Fibroblast of skin of back (primary cell): ENCODE measurements around the gene GON4L.
"Not testable (repeated sequence)": the region's sequence is repeated elsewhere in the genome, so short reads cannot be mapped to it uniquely, and the experiment has no call there.

Experiments used
- DNase-seq: peaks from one replicate; pipeline ENCODE4 v3.0.0-alpha.2; 2013

GON4L gene

DNA sequence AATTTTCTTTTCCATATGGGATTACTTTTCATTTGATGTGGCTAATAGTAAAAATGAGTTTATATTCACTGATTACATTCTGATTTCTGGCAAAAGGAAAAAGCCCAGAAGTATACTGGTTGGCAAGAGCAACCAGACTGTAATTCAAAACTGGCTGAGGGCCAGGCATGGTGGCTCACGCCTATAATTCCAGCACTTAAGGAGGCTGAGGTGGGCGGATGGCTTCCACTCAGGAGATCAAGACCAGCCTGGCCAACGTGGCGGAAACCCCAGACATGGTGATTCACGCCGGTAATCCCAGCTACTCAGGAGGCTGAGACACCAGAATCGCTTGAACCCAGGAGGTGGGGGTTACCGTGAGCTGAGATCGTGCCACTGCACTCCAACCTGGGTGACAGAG, 16.8 kb upstream of the GON4L start:
- no peak for DNase-seq

DNA sequence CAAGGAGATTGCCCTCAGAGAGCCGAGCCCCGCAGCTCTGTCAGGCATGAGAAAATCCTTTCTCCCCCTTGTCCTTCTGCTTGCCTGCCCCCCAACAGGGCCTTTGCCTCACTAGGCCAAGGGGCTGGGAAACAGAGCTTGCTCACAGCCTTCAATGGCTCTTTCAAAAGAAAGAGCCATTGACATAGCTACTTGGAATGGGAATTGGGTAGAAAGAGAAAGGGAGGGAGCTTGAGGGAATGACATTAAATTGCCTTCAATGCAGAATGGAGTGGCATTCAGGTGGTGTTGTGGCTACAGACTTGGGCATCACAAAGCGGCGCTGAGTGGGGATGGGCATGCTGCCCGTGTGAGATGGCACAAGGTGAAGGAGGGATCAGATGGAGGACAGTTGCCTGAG, 15.5 kb upstream of the GON4L start:
- DNase-seq: no peak

DNA sequence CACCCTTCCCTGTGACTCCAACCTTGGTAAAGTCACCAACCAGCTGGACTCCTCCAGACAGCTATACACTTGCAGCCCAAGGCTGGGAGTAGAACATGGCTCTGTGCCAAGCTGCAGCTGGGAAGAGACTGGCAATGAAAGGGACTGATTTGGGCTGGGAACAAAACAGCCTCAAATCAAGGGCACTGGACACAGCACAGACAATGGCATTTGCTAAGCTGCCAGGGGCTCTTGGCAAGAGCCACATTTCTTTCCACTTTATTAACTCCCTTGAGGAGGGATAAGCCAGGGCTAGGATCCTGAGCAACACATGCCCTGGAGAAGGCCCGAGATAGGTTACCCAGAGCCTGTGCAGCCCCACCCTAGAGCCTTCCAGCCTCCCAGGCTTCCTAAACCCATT, 14.4 kb upstream of the GON4L start:
- DNase-seq: no peak

DNA sequence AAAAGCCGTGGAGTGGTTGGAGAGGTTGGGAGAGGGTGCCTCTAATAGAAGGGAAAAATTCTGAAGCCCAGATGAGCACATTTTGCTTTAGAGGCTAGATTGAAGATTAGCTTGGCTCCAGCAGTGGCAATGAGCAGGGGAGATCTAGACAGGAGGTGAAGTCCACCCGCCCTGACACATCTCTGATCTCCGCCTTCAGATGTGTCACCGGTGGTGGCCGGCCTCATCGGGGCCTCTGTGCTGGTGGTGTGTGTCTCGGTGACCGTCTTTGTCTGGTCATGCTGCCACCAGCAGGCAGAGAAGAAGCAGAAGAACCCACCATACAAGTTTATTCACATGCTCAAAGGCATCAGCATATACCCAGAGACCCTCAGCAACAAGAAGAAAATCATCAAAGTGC, 10.8 kb upstream of the GON4L start:
- DNase-seq: no peak

DNA sequence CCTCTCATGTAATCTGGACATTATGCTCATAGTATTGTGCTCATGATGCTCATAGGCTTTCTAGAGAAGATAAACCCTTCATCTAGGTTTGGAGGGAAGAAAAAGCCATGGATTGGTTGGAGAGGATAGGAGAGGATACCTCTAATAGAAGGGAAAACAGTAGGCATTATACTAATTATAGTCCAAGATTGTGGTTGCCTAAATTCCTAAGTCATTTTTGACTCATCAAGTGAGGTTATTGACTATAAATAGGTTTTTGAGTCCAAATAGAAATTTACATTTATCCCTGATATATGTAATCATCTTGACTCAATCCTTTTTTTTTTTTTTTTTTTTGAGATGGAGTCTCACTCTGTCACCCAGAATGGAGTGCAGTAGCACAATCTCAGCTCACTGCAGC, 7.4 kb upstream of the GON4L start:
- peak; percentile 59 for DNase-seq

DNA sequence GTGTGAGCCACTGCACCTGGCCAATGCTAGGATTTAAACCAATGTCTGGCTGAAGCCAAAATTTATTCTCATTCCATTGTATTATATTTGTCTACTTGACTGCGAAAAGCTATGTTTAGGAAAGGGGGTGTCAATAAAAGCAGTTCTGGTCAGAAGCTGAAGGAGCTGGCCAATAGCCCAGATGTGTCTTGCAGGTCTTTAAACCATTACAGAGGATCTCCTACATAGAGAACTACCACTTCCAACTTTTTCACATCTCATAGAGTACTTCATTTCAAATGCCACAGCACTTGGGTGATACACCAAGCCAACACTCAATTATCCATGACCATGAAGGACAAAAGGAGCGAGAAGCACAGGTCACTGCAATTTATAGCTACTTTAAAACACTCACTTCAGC, 4.9 kb upstream of the GON4L start:
- no peak for DNase-seq

DNA sequence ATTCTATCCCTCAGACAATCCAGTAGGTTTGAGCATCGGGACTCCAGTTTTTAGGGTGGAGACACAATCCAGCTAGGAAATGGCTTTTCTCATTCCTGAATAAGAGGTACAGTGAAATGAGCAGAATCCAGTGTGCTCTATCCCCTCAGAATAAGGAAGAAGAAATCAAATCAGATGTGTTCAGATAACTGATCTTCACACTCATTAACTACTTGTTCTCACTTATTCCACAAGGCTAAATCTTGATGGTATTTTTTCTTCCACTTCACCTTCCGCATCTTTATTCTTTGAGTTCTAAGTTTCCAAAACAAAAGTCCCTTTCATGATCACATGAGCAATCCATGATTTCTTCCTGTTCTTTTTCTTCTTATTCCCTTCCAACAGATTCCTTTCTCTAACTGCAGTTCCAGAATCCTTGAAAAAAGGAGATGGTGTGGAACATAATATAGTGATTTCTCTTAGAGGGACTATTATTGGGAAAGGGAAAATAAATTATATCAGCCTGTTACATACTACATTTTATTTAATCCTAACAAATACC, 4.0 kb upstream of the GON4L start:
- no peak for DNase-seq

DNA sequence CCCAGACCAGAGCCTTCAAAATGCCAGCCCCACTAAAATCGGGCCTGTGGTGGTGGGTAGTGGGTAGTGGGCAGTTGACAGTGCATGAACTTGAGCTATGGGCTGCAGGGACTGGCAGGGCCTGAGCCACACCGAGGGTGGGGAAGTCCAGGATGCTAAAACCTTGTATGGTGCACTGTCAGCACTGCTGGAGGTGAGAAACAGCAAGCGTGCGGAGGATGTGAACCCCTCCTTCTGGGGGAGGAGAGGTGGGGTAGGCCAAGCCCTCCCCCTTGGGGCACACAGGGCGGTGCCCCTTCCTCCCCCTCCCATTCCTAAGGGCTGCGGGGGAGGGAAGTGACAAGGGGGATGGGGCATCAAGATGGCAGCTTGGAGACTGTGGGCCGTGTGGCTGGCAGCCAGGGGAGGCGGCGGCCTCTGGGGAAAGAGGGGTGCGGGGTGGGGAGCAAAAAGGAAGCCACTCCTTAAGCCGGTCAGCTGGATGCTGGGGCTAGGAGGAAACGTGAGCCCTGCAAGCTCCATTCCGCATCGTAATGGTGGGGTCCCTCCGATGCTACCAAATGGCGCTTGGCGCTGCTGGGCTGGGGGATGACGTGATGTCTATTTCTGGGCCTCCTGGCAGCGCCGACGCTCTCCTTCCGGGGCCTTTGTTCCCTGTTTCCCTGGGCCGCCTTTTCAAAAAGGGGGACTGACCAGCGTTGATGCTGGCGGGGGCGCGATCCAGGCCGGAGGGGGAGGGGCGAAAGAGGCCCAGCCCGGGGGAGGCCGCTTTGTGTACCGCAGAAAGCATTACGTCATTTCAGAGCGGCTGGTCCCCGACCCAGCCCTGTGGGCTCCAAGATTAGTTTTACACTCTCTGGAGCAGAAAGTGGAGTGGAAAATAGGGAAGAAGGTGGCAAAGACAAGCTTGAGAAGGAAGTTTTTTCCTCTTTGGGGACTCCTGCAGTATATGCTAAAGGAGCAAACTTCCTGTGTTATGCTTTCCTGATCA, 3.2 kb upstream of the GON4L start:
- peak; percentile 86 for DNase-seq

DNA sequence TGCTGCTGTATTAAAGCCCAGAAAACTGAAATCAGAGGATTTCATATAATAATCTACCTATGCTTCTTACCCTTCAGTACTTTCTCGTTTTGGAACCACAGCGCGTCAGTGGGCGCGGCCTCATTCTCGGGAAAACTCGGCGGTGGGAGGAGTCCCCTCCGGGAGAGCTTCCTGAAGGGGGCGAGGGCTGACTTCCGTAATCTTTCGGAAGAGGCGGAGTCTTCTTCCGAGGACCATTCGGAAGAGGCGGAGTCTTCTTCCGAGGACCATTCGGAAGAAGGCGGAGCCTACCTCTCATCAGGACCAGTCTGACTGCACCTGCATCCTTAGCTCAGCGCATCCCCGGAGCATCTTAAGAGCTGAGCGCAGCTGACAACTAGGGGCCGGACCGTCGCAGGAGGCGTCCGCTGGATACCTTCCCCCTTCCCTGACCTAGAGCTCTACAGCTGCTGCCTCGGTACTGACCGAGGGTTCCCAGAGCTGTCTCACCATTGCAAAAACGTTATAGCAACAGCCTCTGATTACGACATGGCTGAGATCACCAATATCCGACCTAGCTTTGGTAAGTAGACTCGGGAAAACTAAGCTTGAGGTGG, 2.3 kb upstream of the GON4L start, which contains the start of gene SYT11:
TSS of gene SYT11 (plus strand) at position 334 of the 596 bp plus-strand sequence. CDS start at position 529, 195 bp downstream.
- peak; percentile 95 for DNase-seq

DNA sequence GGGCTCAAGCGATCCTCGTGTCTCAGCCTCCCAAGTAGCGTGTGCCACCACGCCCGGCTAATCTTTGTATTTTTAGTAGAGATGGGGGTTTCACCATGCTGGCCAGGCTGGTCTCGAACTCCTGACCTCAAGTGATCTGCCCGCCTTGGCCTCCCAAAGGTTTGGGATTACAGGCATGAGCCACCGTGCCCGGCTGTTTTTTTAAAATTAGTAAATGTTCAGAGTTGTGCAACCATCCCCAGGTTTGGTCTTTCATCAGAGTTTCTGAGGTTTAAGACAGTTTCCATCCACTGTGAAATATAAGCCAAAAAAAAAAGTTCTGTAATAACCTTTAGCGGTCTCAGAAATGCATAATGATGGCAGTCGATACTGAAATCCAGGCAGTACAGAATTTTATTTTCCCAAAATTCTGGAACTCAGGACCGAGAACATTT, 1.8 kb upstream of the GON4L start:
- DNase-seq: no peak

DNA sequence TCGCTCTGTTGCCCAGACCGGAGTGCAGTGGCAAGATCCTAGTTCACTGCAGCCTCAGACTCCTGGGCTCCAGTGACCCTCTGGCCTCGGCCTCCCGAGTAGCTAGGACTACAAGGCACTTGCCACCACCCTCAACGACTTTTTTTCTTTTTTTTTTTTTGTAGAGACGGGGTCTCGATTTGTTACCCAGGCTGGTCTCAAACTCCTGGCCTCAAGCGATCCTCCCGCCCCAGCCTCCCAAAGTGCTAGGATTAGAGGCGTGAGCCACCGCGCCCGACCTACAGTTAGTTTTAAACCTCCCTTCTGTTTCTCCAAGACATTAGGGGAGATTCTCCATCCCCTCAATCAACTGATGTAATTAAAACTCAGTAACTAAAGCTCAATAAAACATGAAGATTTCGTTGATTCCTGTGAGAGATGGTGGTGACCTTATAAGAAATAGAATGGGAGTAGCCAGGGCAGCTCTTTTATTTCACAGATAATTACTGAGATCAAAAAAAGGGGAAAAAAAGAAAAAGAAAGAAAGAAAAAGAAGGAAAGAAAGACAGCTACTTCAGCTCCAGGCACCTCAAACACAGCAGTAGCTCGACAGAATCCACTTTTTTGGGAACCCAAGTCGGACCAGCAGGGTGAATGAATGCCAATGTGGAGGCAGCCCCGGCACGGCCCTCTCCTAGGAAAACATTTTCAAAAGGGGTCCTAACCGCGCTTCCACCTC, 598 bp downstream of the GON4L start:
- no peak for DNase-seq

DNA sequence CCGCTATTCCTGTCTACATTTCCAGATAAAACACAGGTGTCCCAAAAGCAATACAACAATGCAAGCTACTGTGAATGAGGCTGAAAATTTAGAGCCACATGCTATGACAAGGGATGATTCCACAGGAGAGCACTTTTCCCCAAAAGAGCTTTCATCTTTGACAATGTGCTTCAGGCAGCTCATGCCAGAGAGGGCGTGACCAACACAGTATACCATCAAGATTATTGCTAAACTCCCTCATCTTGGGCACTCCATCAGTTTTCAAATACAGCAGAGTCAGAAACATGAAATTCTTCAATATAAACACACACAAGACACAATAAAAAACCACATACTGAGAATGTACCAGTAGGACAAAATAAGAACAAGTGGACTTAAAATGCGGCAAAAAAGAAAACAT, 6.7 kb downstream of the GON4L start:
- no peak for DNase-seq

DNA sequence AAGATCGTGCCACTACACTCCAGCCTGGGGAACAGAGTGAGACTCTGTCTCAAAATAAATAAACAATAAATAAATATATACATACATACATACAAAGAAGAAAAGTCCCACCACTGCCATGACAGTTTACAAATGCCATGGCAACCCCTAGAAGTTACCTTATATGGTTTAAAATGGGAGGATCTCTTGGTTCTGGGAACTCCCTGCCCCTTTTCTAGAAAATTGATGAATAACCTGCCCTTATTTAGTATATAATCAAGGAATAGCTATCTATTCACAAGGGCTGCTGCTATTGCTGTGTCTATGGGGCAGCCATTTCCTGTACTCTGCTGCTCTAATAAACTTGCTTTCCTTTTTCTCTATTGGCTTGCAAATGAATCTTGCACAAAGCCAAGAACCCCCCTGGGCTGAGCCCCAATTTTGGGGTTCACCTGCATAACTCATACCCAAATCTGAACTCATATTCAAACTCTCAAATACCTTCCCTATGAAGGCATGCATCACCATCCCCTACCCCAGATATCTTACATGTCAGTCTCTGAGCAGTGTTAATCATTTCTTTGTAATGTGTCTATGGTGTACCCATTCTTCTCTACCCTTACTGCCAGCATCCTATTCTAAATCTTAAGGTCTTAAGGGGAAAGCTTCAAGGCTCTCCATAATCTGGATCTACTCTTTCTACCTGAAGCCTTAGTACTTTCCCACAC, 9.0 kb downstream of the GON4L start:
- DNase-seq: peak; percentile 7

DNA sequence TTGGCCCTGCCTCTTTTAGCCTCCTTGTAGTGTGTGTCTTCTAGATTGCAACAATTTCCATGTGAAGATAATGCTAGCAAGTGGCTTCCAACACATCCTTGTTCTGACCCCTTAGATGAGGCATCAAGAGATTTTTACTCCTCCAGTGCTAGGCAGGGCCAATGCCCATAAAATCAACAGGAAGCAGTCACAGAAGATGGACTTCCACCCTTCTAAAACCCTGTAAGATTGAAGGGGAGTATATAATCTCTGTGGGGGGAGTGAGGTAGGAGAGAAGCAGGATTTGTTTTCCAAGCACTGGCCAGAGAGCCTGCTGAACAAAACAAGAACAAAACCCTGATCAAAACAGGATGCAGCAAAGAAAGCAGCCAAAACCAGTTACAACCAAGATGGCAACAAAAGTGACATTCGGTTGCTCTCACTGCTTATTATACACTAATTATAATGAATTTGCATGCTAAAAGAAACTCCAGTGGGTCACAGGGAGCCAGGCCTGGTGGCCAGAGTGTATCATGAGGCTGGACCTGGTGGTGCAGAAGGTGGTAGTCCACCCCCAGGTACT, 12.1 kb downstream of the GON4L start:
- no peak for DNase-seq

DNA sequence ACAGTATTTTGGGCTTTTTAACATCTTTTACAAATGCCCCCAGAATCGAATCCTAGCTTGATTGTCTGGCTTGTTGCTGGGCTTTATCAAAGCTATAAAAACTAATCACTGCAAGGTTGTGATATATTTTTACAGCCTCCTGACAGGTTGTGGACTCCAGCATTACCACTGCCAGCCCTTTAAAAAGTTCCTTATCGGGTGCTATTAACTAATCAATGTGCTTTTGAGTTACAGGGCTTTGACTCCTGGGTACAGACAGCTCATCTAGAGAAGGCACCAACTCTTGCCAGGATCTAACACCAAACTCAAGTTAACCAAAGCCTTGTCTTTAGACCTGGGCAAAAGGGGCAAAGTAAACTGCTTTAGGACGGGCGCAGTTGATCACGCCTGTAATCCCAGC, 16.6 kb downstream of the GON4L start:
- no peak for DNase-seq

DNA sequence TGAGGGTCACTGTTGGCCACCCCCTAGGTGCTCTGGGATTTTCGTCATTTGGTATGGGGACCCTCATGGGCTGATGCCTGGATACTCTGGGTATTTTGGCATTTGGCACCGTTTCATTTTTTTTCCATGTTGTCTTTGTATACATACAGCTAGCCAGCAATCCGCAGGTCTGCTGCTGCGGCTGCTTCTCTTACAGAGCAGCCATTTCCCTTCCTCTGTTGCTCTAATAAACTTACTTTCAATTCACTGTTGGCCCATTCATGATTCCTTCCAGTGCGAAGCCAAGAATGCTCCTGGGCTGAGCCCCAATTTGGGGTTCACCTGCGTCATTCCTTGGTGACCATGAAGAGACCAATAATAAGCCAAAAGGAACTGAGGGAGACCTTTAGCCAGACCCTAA, 21.5 kb downstream of the GON4L start:
- no peak for DNase-seq

DNA sequence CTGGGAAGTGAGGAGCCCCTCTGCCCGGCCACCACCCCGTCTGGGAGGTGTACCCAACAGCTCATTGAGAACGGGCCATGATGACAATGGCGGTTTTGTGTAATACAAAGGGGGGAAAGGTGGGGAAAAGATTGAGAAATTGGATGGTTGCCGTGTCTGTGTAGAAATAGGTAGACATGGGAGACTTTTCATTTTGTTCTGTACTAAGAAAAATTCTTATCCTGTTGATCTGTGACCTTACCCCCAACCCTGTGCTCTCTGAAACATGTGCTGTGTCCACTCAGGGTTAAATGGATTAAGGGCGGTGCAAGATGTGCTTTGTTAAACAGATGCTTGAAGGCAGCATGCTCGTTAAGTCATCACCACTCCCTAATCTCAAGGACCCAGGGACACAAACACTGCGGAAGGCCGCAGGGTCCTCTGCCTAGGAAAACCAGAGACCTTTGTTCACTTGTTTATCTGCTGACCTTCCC, 22.1 kb downstream of the GON4L start:
- DNase-seq: not testable (repeated sequence)

DNA sequence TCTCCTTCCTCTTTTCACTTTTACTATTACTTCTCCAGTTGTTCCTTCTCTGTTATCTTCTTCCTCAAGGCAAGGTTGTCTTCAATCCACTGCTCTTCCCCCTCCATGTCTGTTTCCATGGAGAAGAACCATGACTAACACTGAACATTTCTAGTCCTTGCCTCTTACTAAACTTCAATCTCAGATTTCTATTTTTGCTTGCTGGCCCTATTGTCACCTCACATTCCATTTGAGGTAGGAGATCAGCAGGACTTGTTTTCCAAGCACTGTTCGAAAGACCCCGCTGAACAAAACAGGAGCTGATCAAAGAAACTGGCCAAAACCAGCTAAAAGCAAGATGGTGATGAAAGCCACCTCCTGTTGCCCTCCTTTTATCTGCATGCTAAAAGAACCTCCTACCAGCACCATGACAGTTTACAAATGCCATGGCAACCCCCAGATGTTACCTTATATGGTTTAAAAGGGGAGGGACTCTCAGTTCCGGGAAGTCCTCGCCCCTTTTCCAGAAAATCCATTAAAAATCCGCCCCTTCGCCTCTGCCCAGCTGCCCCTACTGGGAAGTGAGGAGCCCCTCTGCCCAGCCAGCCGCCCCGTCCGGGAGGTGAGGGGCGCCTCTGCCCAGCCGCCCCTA, 22.6 kb downstream of the GON4L start:
- peak; percentile 67 for DNase-seq

DNA sequence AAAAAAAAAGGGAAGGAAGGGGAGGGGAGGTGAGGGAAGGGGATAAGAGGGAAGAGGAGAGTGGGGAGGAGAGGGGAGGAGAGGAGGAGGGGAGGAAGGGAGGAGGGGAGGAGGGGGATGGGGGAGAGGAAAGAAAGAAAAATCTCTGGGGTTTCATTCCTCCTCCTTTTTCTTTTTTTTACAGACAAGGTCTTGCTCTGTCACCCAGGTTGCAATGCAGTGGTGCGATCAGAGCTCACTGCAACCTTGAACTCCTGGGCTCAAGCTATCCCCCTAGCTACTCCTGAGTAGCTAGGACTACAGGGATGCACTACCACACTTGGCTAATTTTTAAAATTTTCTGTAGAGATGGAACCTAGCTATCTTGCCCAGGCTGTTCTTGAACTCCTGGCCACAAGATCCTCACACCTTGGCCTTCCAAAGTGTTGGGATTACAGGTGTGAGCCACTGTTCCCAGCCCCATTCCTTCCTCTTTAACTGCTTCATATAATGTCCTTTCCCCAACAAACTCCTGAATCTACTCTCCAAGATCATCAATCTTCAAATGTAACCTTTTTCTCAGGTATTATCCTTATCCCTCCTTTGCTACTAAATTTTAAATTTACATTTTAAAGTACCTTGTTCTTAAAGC, 23.2 kb downstream of the GON4L start:
- DNase-seq: no peak

DNA sequence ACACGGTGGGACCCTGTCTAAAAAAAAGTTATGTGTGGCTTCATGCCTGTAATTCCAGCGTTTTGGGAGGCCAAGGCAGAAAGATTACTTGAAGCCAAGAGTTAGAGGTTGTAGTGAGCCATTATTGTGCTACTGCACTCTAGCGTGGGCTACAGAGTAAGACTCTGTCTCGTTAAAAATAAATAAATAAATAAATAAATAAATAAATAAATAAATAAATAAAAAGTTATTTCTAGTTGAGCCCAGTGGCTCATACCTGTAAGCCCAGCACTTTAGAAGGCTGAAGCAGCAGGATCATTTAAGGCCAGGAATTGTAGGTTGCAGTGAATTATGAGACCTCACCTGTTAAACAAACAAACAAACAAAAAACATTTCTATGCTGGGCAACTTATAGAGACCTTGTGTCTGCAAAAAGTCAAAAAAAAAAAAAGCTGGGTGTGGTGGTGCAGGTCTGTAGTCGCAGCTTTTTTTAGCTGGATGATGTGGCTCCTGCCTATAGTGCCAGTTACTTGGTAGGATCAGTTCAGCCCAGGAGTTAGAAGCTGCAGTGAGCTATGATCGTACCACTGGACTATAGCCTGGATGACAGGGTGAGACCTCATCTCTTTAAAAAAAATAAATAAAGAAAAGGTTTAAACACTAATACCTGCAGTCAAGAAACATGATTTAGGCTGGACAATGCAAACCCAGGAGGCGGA, 25.6 kb downstream of the GON4L start:
- DNase-seq: no peak
